GM12891 (cell line): ENCODE results near the gene PELI3.

Experiments
- POLR2A ChIP-seq: IDR thresholded peaks from 2 replicates; pipeline ENCODE4 v1.6.1; 2011; ENCODE audit warnings: low read depth, low read length, control low read depth
- POLR2AphosphoS5 ChIP-seq: IDR thresholded peaks from 2 replicates; pipeline ENCODE4 v1.6.1; 2011; ENCODE audit warnings: low read depth, low read length, control low read depth
- TAF1 ChIP-seq: IDR thresholded peaks from 2 replicates; pipeline ENCODE4 v1.6.1; 2011; ENCODE audit warnings: low read depth, low read length, control low read depth

DNA sequence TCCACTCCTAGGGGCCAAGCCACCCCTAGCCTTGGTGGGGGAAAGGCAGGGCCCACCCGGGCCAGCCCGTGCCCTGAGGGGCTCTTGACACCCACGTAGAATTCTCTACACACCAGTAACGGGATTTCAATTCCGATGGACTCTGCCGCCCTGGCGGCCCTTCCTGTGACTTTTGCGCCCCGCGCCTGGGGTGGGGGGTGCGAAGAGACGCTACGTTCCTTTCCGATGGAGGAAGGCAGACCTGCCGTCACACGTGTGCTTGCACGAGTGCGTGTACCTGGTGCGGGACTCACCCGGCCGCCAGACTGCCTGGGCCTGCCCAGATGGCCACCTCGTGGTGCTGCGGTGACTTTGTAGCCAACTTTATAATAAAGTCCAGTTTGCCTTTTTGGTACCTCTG, 40.4 kb upstream of the PELI3 start:
- TF ChIP-seq POLR2A (no peak), POLR2AphosphoS5 (no peak), TAF1 (no peak)
